GM12878 (cell line): ENCODE measurements around the gene DEFB114. TPM values are rescaled to one million over a fixed set of nuclear protein-coding genes. Genes with fewer than 3 reads are reported as not detected.

Experiments used
- ATAC-seq: fragments of 200-7000 bp; cut with Tn5 transposase; 3 replicates; pipeline ENCODE4 v1.9.1; 2020; ENCODE audit warnings: mild to moderate bottlenecking, moderate library complexity
- BruUV-seq: library from RNA; stranded (reverse); fragments of 400-500 nt; replicated peaks from 2 replicates; lab custom pipeline; 2021; lab: Mats Ljungman, UMichigan
- CTCF ChIA-PET: fragments of 300-600 bp; sonication (Branson Sonifier 250); formaldehyde crosslinking; extraction: SDS; loops from one replicate; lab custom pipeline; 2021; ENCODE audit warnings: inconsistent platforms; lab: Yijun Ruan, JAX
- POLR2A ChIA-PET: fragments of 350-600 bp; formaldehyde crosslinking; extraction: SDS; loops from one replicate; lab custom pipeline; 2021; ENCODE audit warnings: inconsistent platforms; lab: Charles Lee
- RAD21 ChIA-PET: fragments of 300-600 bp; sonication (Branson Sonifier 250); formaldehyde crosslinking; loops from one replicate; lab custom pipeline; 2023; ENCODE audit warnings: antibody characterized with exemption; ENCODE audit not compliant: unreplicated experiment; lab: Charles Lee
- SMC1A ChIA-PET: fragments of 300-600 bp; sonication (Branson Sonifier 250); formaldehyde crosslinking; loops from one replicate; lab custom pipeline; 2023; ENCODE audit not compliant: unreplicated experiment, uncharacterized antibody; lab: Charles Lee
- DNase-seq: peaks from one replicate; pipeline ENCODE4 v3.0.0-alpha.2; 2011; ENCODE audit warnings: low read depth, low spot score
- FAIRE-seq: peaks from 3 replicates; lab custom pipeline; 2011; peaks lifted over from hg19 to GRCh38; lab: Jason Lieb, UNC
- H2AFZ ChIP-seq: 2 replicates; pipeline ENCODE4 v1.6.0; 2011; ENCODE audit warnings: low read depth, low read length, control low read depth; ENCODE audit not compliant: control insufficient read depth
- H3K27ac ChIP-seq: 2 replicates; pipeline ENCODE4 v1.5.1; 2011; ENCODE audit warnings: control low read depth; ENCODE audit not compliant: control insufficient read depth, insufficient read depth
- H3K27me3 ChIP-seq, 2 experiments: replicated peaks in 1 of 2; 2 replicates each; pipeline versions ENCODE4 v1.6.0 to v1.6.1; 2011; ENCODE audit warnings: low read length in 1 of 2; ENCODE audit not compliant: control insufficient read depth in 2 of 2, insufficient read depth in 2 of 2
- H3K36me3 ChIP-seq, 2 experiments: 2 replicates each; pipeline ENCODE4 v1.5.1; 2011; ENCODE audit warnings: low read length in 1 of 2; ENCODE audit not compliant: control insufficient read depth in 2 of 2, insufficient read depth in 2 of 2
- H3K4me1 ChIP-seq: 2 replicates; pipeline ENCODE4 v1.6.1; 2011; ENCODE audit warnings: mild to moderate bottlenecking, low read length, moderate library complexity, mixed read lengths; ENCODE audit not compliant: control insufficient read depth, insufficient read depth
- H3K4me2 ChIP-seq: 2 replicates; pipeline ENCODE4 v1.6.0; 2011; ENCODE audit warnings: control low read depth; ENCODE audit not compliant: control insufficient read depth, insufficient read depth
- H3K4me3 ChIP-seq: fragments of 200-600 bp; sonication (generic); 2 replicates; pipeline ENCODE4 v1.5.1; 2016
- H3K79me2 ChIP-seq: 2 replicates; pipeline ENCODE4 v1.6.0; 2011; ENCODE audit warnings: low read length; ENCODE audit not compliant: control insufficient read depth, insufficient read depth
- H3K9ac ChIP-seq: 2 replicates; pipeline ENCODE4 v1.8.0; 2011; ENCODE audit warnings: low read length, control low read depth, mixed read lengths; ENCODE audit not compliant: control insufficient read depth, insufficient read depth
- H3K9me3 ChIP-seq: replicated peaks from 3 replicates; pipeline ENCODE4 v1.5.1; 2011; ENCODE audit warnings: mild to moderate bottlenecking, low read length; ENCODE audit not compliant: control insufficient read depth, insufficient read depth
- H4K20me1 ChIP-seq: 2 replicates; pipeline ENCODE4 v1.6.0; 2011; ENCODE audit not compliant: control insufficient read depth, insufficient read depth
- BACH1 ChIP-seq: fragments of 450-650 bp; IDR thresholded peaks from 2 replicates; pipeline ENCODE4 v1.6.1; 2017; ENCODE audit warnings: mild to moderate bottlenecking, borderline replicate concordance
- BMI1 ChIP-seq: fragments of 450-650 bp; IDR thresholded peaks from 2 replicates; pipeline ENCODE4 v1.6.1; 2016; ENCODE audit warnings: mild to moderate bottlenecking, moderate library complexity, borderline replicate concordance
- CHD2 ChIP-seq: IDR thresholded peaks from 2 replicates; pipeline ENCODE4 v1.6.1; 2011; ENCODE audit warnings: low read depth, low read length, improper control_type of control experiment, borderline replicate concordance
- ETV6 ChIP-seq, 2 experiments: fragments of 450-650 bp in 1 of 2; IDR thresholded peaks in 1 of 2; conservative IDR thresholded peaks in 1 of 2; 2 replicates each; pipeline ENCODE4 v1.6.1; 2014; ENCODE audit warnings: antibody characterized with exemption in 1 of 2, borderline replicate concordance in 1 of 2, low read depth in 1 of 2, mild to moderate bottlenecking in 1 of 2, moderate library complexity in 1 of 2
- RAD21 ChIP-seq: IDR thresholded peaks from 2 replicates; pipeline ENCODE4 v1.6.1; 2011; ENCODE audit warnings: mild to moderate bottlenecking, low read depth, low read length, moderate library complexity; ENCODE audit not compliant: insufficient read depth
- RCOR1 ChIP-seq: conservative IDR thresholded peaks from 2 replicates; pipeline ENCODE4 v1.6.1; 2012; ENCODE audit warnings: low read depth, low read length, improper control_type of control experiment
- REST ChIP-seq: IDR thresholded peaks from 2 replicates; pipeline ENCODE4 v1.6.1; 2012; ENCODE audit warnings: mild to moderate bottlenecking, low read depth, low read length
- SKIL ChIP-seq: fragments of 450-650 bp; IDR thresholded peaks from 2 replicates; pipeline ENCODE4 v1.6.1; 2017; ENCODE audit warnings: mild to moderate bottlenecking, low read depth, inconsistent platforms; ENCODE audit not compliant: poor library complexity, severe bottlenecking
- ZBTB4 ChIP-seq: fragments of 450-650 bp; formaldehyde crosslinking; IDR thresholded peaks from 2 replicates; pipeline ENCODE4 v1.4.0; 2022; ENCODE audit warnings: mild to moderate bottlenecking, moderate library complexity
- ZNF274 ChIP-seq: IDR thresholded peaks from one replicate; pipeline ENCODE4 v1.8.0; 2011; ENCODE audit not compliant: insufficient read length, insufficient read depth
- ZZZ3 ChIP-seq: IDR thresholded peaks from 2 replicates; pipeline ENCODE4 v1.6.1; 2011; ENCODE audit warnings: low read depth; ENCODE audit not compliant: control insufficient read depth, insufficient read length
- WGBS: methylation state at CpG from one replicate; pipeline ENCODE4 v1.1.6; 2016; ENCODE audit warnings: low lambda C conversion rate; ENCODE audit not compliant: insufficient replicate concordance, insufficient coverage; ENCODE audit errors: missing lambda C conversion rate; 5-methylcytosine and 5-hydroxymethylcytosine counted together
- in situ Hi-C: fragments of 300-500 bp; cut with MboI; formaldehyde crosslinking; loops from 9 replicates; pipeline ENCODE4 v1.14.3; 2018; ENCODE audit warnings: mixed read lengths
- intact Hi-C: fragments of 100-400 bp; cut with micrococcal nuclease; formaldehyde crosslinking; loops from one replicate; pipeline ENCODE4 v1.14.2; 2022; ENCODE audit not compliant: unreplicated experiment
- polyA plus RNA-seq, 11 experiments: library from polyadenylated mRNA; depleted of rRNA in 4 of 11; unstranded in 6 of 11; stranded (reverse) in 5 of 11; fragments of >200 nt; fragmentation: Nextera tagmentation in 4 of 11; fragmentation: Illumina TruSeq in 1 of 11; extraction: Ambion mirVana in 4 of 11; extraction: Trizol in 1 of 11; gene quantifications; 1 replicate in 1 of 11; 2 replicates in 10 of 11; pipeline versions ENCODE4 v1.2.1 to v1.2.3, GENCODE V29; 2011 to 2016; ENCODE audit warnings: inconsistent platforms in 2 of 11, missing spikeins in 2 of 11, low read depth in 1 of 11
- total RNA-seq, 4 experiments: library from RNA; depleted of rRNA in 3 of 4; stranded (reverse); fragments of >200 nt in 3 of 4; fragmentation: Illumina TruSeq in 1 of 4; extraction: Trizol in 1 of 4; gene quantifications; 2 replicates each; pipeline versions ENCODE4 v1.2.1 to v1.2.3, GENCODE V29; 2013 to 2021
- TF ChIP-seq, protein P1 (sequence below): IDR thresholded peaks from 2 replicates; pipeline ENCODE4 v1.6.1; 2011; ENCODE audit warnings: borderline replicate concordance, low read depth, mild to moderate bottlenecking, moderate library complexity, low read length; ENCODE audit not compliant: insufficient read depth, poor library complexity, severe bottlenecking

DEFB114 gene
- total and polyA plus RNA-seq, 10 of the 15 experiments (the other 5 are each of a cell fraction or from before 2014, with no cell fraction given) = not detected

GRCh38 chr6:49955847-49956246 is 8.1 kb downstream of the DEFB114 start (continued):
- TF ChIP-seq SKIL (no peak), RAD21 (no peak)

- H4K20me1 ChIP-seq = no peaks in the 10 kb centered on the region
- no peak overlapping the region for H3K27ac ChIP-seq
- no peaks in the 10 kb centered on the region for H3K27me3 ChIP-seq
- H3K4me1 ChIP-seq = no peaks in the 10 kb centered on the region
- SMC1A ChIA-PET = no interaction called here
- no peaks in the 10 kb centered on the region for H3K79me2 ChIP-seq
- TF ChIP-seq ZBTB4 (no peak), ZZZ3 (no peak), REST (no peak), BMI1 (no peak), CHD2 (no peak), BACH1 (no peak), ETV6 (conservative IDR thresholded peaks at IDR 0.05 in 1 of 2, IDR thresholded peaks at IDR 0.05 in 1 of 2; ENCODE audit: borderline replicate concordance in 1 of 2, low read depth in 1 of 2) (no peak), ZNF274 (no peak), RCOR1 (no peak)
- TF ChIP-seq, protein P1, sequence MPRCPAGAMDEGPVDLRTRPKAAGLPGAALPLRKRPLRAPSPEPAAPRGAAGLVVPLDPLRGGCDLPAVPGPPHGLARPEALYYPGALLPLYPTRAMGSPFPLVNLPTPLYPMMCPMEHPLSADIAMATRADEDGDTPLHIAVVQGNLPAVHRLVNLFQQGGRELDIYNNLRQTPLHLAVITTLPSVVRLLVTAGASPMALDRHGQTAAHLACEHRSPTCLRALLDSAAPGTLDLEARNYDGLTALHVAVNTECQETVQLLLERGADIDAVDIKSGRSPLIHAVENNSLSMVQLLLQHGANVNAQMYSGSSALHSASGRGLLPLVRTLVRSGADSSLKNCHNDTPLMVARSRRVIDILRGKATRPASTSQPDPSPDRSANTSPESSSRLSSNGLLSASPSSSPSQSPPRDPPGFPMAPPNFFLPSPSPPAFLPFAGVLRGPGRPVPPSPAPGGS = no peak
- no peak overlapping the region for H3K4me2 ChIP-seq
- no peak for ATAC-seq
- RAD21 ChIA-PET = no interaction called here
- DNase-seq = no peak
- intact Hi-C loops = no loop called here
- no peaks in the 10 kb centered on the region for H3K36me3 ChIP-seq
- BruUV-seq = no TSS peak
- H2AFZ ChIP-seq = no peak overlapping the region
- POLR2A ChIA-PET = no interaction called here
- CTCF ChIA-PET = no interaction called here
- H3K9ac ChIP-seq = no peak overlapping the region
- FAIRE-seq = no peak
- no peaks in the 10 kb centered on the region for H3K9me3 ChIP-seq
- 0% methylated on average over 2 of the region's 2 CpGs for WGBS
- no peak overlapping the region for H3K4me3 ChIP-seq
- in situ Hi-C loops = no loop called here
These were observed 12.0 kb downstream of the DEFB114 start for GRCh38 chr6:49951926-49952325.
